Gastroesophageal sphincter (tissue), 4 donors: ENCODE measurements around the gene GPR61. TPM values are rescaled to one million over a fixed set of nuclear protein-coding genes. Genes with fewer than 3 reads are reported as not detected.
A peak's percentile ranks its signal among the peaks of the same experiment; 100 is the strongest.

Source experiments
- ATAC-seq: fragments of 150-250 bp; one replicate; pipeline ENCODE4 v1.9.1; 2016; ENCODE audit warnings: mild to moderate bottlenecking, moderate library complexity
- H3K27ac ChIP-seq, 4 donors: fragments of 200-600 bp; sonication (generic) in 3 of 4; 1 replicate in 3 of 4; 2 replicates in 1 of 4; pipeline ENCODE4 v1.5.1; 2016 to 2019
- H3K27me3 ChIP-seq: fragments of 200-600 bp; sonication (generic); one replicate; pipeline ENCODE4 v1.5.1; 2019
- H3K36me3 ChIP-seq, 2 donors: fragments of 200-600 bp; sonication (generic); one replicate each; pipeline ENCODE4 v1.5.1; 2019; ENCODE audit warnings: control low read depth in 1 of 2
- H3K4me1 ChIP-seq, 3 donors: fragments of 200-600 bp; sonication (generic); 1 replicate in 2 of 3; 2 replicates in 1 of 3; pipeline ENCODE4 v1.5.1; 2016 to 2019; ENCODE audit warnings: control low read depth in 2 of 3
- H3K4me3 ChIP-seq, 2 donors: fragments of 200-600 bp; sonication (generic); one replicate each; pipeline ENCODE4 v1.5.1; 2019; ENCODE audit warnings: mild to moderate bottlenecking in 1 of 2, moderate library complexity in 1 of 2
- H3K9me3 ChIP-seq, 3 donors: fragments of 200-600 bp; sonication (generic); one replicate each; pipeline ENCODE4 v1.5.1; 2017 to 2019; ENCODE audit warnings: control low read depth in 2 of 3
- EP300 ChIP-seq: sonication (generic); formaldehyde crosslinking; IDR thresholded peaks from one replicate; pipeline ENCODE4 v1.6.1; 2017; ENCODE audit warnings: antibody characterized with exemption, mild to moderate bottlenecking
- POLR2A ChIP-seq, 2 donors: fragments of 450-650 bp; IDR thresholded peaks; one replicate each; pipeline ENCODE4 v1.6.1; 2017; ENCODE audit warnings: antibody characterized with exemption in 2 of 2, mild to moderate bottlenecking in 2 of 2, moderate library complexity in 1 of 2
- POLR2AphosphoS5 ChIP-seq: sonication (generic); formaldehyde crosslinking; IDR thresholded peaks from one replicate; pipeline ENCODE4 v1.6.1; 2017; ENCODE audit warnings: antibody characterized with exemption
- WGBS, 2 donors: methylation state at CpG; one replicate each; pipeline ENCODE4 v1.1.5; 2018; ENCODE audit warnings: low coverage in 1 of 2; 5-methylcytosine and 5-hydroxymethylcytosine counted together
- total RNA-seq, 4 donors: library from RNA; depleted of rRNA; stranded (reverse); fragments of >200 nt; gene quantifications; one replicate each; pipeline ENCODE4 v1.1.0, GENCODE V29; 2016
- TF ChIP-seq, protein P1 (sequence below), 4 experiments: fragments of 200-600 bp in 2 of 4; fragments of 450-650 bp in 2 of 4; sonication (generic) in 1 of 4; IDR thresholded peaks; one replicate each; pipeline ENCODE4 v1.5.1; 2017 to 2019; ENCODE audit warnings: antibody characterized with exemption in 4 of 4, mild to moderate bottlenecking in 2 of 4, moderate library complexity in 2 of 4

The GPR61 gene
- total RNA-seq, 4 donors from 2014 or later, result not detected

DNA sequence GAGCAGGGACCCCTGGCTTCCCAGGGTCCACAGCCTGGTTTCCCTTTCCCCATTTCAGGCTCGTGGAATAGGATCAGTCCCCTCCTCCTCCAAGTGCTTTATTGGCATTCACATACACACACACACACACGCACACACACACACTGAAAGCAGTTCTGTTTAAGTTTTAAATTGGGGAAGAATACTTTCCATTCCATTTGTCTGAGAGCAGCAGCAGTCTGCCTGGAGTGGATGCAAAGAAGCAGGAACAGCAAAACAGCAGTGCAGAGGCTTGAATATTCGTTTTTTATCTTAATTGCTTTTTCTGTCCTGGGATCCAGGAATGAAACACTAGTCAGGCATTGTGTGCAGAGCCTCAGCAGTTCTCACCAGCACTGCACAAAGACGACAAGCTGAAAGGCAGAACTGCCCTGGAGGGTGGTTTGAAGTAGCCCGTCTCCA, 38.7 kb upstream of the GPR61 start:
- 0 to 20% methylated on average over 2 to 5 of the region's 5 CpGs for WGBS, 2 donors
- Histone ChIP-seq H3K4me1 (peaks cover 0 to 63% (median 24%) of the 10 kb centered on the region in 3 donors), H3K27ac (peak overlapping the region; percentile 37 to 73 (median 65)), H3K27me3 (no peaks in the 10 kb centered on the region), H3K9me3 (no peaks in the 10 kb centered on the region), H3K36me3 (peaks cover 0 to 24% of the 10 kb centered on the region in 2 donors), H3K4me3 (no peak overlapping the region)
- ATAC-seq, result peak; percentile 64
- TF ChIP-seq EP300 (no peak), POLR2AphosphoS5 (peak; percentile 52)

GRCh38 chr1:109501644-109502363, 37.9 kb upstream of the GPR61 start:
- 56% methylated on average over 3 of the region's 5 CpGs; no CpG with 5 or more reads in 1 of the 2 donors for WGBS, 2 donors
- Histone ChIP-seq H3K36me3 (peaks cover 0 to 16% of the 10 kb centered on the region in 2 donors), H3K27me3 (no peaks in the 10 kb centered on the region), H3K4me3 (no peak overlapping the region), H3K9me3 (no peaks in the 10 kb centered on the region), H3K4me1 (peaks cover 0 to 57% (median 24%) of the 10 kb centered on the region in 3 donors), H3K27ac (peak overlapping the region in 3 of 4 donors; percentile 59 to 73 (median 71))
- TF ChIP-seq EP300 (no peak), POLR2AphosphoS5 (no peak), POLR2A (IDR thresholded peaks at IDR 0.05) (no peak)
- TF ChIP-seq, protein P1, sequence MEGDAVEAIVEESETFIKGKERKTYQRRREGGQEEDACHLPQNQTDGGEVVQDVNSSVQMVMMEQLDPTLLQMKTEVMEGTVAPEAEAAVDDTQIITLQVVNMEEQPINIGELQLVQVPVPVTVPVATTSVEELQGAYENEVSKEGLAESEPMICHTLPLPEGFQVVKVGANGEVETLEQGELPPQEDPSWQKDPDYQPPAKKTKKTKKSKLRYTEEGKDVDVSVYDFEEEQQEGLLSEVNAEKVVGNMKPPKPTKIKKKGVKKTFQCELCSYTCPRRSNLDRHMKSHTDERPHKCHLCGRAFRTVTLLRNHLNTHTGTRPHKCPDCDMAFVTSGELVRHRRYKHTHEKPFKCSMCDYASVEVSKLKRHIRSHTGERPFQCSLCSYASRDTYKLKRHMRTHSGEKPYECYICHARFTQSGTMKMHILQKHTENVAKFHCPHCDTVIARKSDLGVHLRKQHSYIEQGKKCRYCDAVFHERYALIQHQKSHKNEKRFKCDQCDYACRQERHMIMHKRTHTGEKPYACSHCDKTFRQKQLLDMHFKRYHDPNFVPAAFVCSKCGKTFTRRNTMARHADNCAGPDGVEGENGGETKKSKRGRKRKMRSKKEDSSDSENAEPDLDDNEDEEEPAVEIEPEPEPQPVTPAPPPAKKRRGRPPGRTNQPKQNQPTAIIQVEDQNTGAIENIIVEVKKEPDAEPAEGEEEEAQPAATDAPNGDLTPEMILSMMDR (IDR thresholded peaks at IDR 0.05), result no peak
- no peak for ATAC-seq

- ATAC-seq, result no peak
- no peaks in the 10 kb centered on the region for H3K9me3 ChIP-seq
- H3K4me3 ChIP-seq, result no peak overlapping the region
- H3K36me3 ChIP-seq, result peaks cover 0 to 13% of the 10 kb centered on the region in 2 donors
- H3K27ac ChIP-seq, result peak overlapping the region in 3 of 4 donors; percentile 59 to 73 (median 71)
- no peaks in the 10 kb centered on the region for H3K27me3 ChIP-seq
- TF ChIP-seq POLR2A (IDR thresholded peaks at IDR 0.05) (no peak), EP300 (no peak), POLR2AphosphoS5 (no peak)
- TF ChIP-seq, protein P1 (IDR thresholded peaks at IDR 0.05), result no peak
- H3K4me1 ChIP-seq, result peaks cover 0 to 60% (median 24%) of the 10 kb centered on the region in 3 donors
- WGBS, 2 donors, result 73 to 75% methylated on average over 2 of the region's 3 CpGs
These were observed 37.3 kb upstream of the GPR61 start for GRCh38 chr1:109502364-109502851.

DNA sequence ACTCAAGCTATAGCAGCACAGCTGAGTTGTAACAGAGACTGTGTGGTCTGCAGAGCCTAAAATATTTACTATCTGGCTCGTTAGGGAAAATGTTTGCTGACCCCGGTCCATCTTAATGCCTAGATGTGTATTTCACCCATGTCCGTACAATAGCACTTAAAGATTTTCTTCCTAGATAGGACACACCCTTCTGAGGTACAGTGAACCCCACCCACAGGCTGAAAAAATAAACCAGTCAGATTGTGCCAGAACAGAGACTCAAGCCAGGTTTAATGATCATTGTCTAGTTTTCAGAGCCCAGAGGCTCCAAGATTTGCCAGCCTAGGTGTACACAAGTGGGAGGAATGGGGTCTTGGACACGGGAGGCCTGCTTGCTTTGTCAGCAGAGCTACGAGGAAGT, 35.7 kb upstream of the GPR61 start:
- TF ChIP-seq, protein P1 (IDR thresholded peaks at IDR 0.05), result no peak
- TF ChIP-seq EP300 (no peak), POLR2AphosphoS5 (no peak), POLR2A (IDR thresholded peaks at IDR 0.05) (no peak)
- Histone ChIP-seq H3K4me1 (peaks cover 0 to 58% (median 24%) of the 10 kb centered on the region in 3 donors), H3K36me3 (peaks cover 0 to 11% of the 10 kb centered on the region in 2 donors), H3K4me3 (no peak overlapping the region), H3K9me3 (no peaks in the 10 kb centered on the region), H3K27ac (peak overlapping the region in 1 of 4 donors; percentile 25), H3K27me3 (no peaks in the 10 kb centered on the region)
- 56 to 61% methylated on average over 5 of the region's 5 CpGs for WGBS, 2 donors
- ATAC-seq, result no peak

- ATAC-seq, result no peak
- WGBS, 2 donors, result 85% methylated on average over 1 of the region's 1 CpG; no CpG with 5 or more reads in 1 of the 2 donors
- TF ChIP-seq POLR2AphosphoS5 (no peak), EP300 (no peak), POLR2A (IDR thresholded peaks at IDR 0.05) (no peak)
- TF ChIP-seq, protein P1 (IDR thresholded peaks at IDR 0.05), result no peak
- no peak overlapping the region for H3K4me3 ChIP-seq
- H3K27ac ChIP-seq, result no peak overlapping the region
- H3K27me3 ChIP-seq, result no peaks in the 10 kb centered on the region
- H3K36me3 ChIP-seq, result peaks cover 0 to 11% of the 10 kb centered on the region in 2 donors
- H3K4me1 ChIP-seq, result peaks cover 0 to 54% (median 23%) of the 10 kb centered on the region in 3 donors
- no peaks in the 10 kb centered on the region for H3K9me3 ChIP-seq
These were observed 34.7 kb upstream of the GPR61 start for GRCh38 chr1:109504974-109505373.
